ENCODE measurements around the gene RIMS4.

DNA sequence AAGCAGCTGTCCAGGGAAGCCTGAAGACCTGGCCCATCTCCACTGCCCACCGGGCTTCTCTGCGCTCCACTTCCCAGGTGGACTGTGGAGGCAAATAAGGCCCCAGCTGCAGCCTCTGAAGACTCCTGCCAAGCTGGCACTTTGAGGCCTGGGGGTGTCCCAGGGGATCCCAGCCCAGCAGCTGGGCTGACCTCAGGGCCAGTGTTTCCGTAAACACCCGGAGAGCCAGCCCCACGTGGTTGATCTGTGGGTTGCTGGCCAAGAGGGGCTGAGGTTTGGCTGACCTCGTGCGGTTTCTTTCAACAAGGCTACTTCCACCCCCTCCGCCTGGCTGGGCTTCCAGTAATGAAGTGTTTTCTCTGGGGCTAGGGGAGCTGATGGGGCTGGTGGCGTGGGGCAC is 107.6 kb downstream of the RIMS4 start:
- TF ChIP-seq, protein P1, sequence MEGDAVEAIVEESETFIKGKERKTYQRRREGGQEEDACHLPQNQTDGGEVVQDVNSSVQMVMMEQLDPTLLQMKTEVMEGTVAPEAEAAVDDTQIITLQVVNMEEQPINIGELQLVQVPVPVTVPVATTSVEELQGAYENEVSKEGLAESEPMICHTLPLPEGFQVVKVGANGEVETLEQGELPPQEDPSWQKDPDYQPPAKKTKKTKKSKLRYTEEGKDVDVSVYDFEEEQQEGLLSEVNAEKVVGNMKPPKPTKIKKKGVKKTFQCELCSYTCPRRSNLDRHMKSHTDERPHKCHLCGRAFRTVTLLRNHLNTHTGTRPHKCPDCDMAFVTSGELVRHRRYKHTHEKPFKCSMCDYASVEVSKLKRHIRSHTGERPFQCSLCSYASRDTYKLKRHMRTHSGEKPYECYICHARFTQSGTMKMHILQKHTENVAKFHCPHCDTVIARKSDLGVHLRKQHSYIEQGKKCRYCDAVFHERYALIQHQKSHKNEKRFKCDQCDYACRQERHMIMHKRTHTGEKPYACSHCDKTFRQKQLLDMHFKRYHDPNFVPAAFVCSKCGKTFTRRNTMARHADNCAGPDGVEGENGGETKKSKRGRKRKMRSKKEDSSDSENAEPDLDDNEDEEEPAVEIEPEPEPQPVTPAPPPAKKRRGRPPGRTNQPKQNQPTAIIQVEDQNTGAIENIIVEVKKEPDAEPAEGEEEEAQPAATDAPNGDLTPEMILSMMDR (IDR thresholded peaks at IDR 0.05; ENCODE audit: insufficient read depth, low read length): no peak
- TF ChIP-seq GABPA (IDR thresholded peaks at IDR 0.05; ENCODE audit: low read depth): no peak
- TF ChIP-seq, protein P2, sequence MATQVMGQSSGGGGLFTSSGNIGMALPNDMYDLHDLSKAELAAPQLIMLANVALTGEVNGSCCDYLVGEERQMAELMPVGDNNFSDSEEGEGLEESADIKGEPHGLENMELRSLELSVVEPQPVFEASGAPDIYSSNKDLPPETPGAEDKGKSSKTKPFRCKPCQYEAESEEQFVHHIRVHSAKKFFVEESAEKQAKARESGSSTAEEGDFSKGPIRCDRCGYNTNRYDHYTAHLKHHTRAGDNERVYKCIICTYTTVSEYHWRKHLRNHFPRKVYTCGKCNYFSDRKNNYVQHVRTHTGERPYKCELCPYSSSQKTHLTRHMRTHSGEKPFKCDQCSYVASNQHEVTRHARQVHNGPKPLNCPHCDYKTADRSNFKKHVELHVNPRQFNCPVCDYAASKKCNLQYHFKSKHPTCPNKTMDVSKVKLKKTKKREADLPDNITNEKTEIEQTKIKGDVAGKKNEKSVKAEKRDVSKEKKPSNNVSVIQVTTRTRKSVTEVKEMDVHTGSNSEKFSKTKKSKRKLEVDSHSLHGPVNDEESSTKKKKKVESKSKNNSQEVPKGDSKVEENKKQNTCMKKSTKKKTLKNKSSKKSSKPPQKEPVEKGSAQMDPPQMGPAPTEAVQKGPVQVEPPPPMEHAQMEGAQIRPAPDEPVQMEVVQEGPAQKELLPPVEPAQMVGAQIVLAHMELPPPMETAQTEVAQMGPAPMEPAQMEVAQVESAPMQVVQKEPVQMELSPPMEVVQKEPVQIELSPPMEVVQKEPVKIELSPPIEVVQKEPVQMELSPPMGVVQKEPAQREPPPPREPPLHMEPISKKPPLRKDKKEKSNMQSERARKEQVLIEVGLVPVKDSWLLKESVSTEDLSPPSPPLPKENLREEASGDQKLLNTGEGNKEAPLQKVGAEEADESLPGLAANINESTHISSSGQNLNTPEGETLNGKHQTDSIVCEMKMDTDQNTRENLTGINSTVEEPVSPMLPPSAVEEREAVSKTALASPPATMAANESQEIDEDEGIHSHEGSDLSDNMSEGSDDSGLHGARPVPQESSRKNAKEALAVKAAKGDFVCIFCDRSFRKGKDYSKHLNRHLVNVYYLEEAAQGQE (IDR thresholded peaks at IDR 0.05; ENCODE audit: insufficient replicate concordance, low read depth): no peak

Data from HL-60 (cell line).